ENCODE measurements around the gene FOSL2.

FOSL2 gene

GRCh38 chr2:28424799-28425463, 32.3 kb downstream of the FOSL2 start:
- TF ChIP-seq CTCF (conservative IDR thresholded peaks at IDR 0.05) (no peak), ZFX (IDR thresholded peaks at IDR 0.05) (no peak)
- H3K27ac ChIP-seq, result no peak overlapping the region

GRCh38 chr2:28425464-28425835, 32.8 kb downstream of the FOSL2 start:
- no peak overlapping the region for H3K27ac ChIP-seq
- TF ChIP-seq ZFX (IDR thresholded peaks at IDR 0.05) (no peak), CTCF (conservative IDR thresholded peaks at IDR 0.05) (no peak)

GRCh38 chr2:28427741-28428415, 35.2 kb downstream of the FOSL2 start:
- TF ChIP-seq ZFX (IDR thresholded peaks at IDR 0.05), result no peak
- no peak for TF ChIP-seq CTCF (conservative IDR thresholded peaks at IDR 0.05)
- no peak overlapping the region for H3K27ac ChIP-seq

- TF ChIP-seq CTCF (conservative IDR thresholded peaks at IDR 0.05) (no peak), ZFX (IDR thresholded peaks at IDR 0.05) (no peak)
- no peak overlapping the region for H3K27ac ChIP-seq
Observed at GRCh38 chr2:28428486-28428885, 35.8 kb downstream of the FOSL2 start.

GRCh38 chr2:28429636-28430376, 37.1 kb downstream of the FOSL2 start:
- TF ChIP-seq CTCF (conservative IDR thresholded peaks at IDR 0.05) (no peak), ZFX (IDR thresholded peaks at IDR 0.05) (no peak)
- H3K27ac ChIP-seq, result no peak overlapping the region

- TF ChIP-seq ZFX (IDR thresholded peaks at IDR 0.05) (no peak), CTCF (conservative IDR thresholded peaks at IDR 0.05) (no peak)
- H3K27ac ChIP-seq, result no peak overlapping the region
Observed at GRCh38 chr2:28430377-28430765, 37.7 kb downstream of the FOSL2 start.

Data from C4-2B (cell line).